Measurements from ENCODE around the gene RAE1. TPM values are rescaled to one million over a fixed set of nuclear protein-coding genes. Genes with fewer than 3 reads are reported as not detected.
A peak's percentile ranks its signal among the peaks of the same experiment; 100 is the strongest.

Gene RAE1
- total RNA-seq, 2 experiments from 2014 or later: 33.7 to 38.2 TPM

DNA sequence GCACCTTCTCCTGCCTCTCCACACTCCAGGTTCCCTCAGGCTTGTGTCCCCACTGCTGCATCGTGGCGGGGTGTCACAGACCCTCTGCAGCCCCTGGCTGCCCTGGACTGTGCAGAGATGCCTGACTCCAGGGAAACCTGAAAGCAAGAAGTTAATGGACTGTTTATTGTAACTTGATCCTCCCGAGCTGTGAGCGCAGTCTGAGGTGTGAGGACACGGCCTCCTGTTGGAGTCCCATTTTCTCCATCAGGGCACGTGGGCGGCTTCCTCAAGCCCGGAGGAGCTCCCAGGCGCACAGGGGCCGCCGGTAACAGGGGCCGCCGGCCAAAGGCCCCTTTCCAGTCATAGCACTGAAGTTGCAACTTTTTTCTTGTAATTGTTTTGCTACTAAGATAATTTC, 57.1 kb downstream of the RAE1 start:
- DNase-seq: no peak
- Mint-ChIP-seq H3K4me1 (ENCODE audit: low read depth) (peaks cover 10% of the 10 kb centered on the region), H3K4me3 (no peak overlapping the region), H3K27me3 (no peaks in the 10 kb centered on the region), H3K9me3 (no peaks in the 10 kb centered on the region), H3K27ac (no peak overlapping the region), H3K36me3 (peaks cover 23% of the 10 kb centered on the region)
- intact Hi-C loops (cut with micrococcal nuclease): no loop called here
- POLR2A ChIA-PET: no interaction called here
- CTCF ChIA-PET: no interaction called here

DNA sequence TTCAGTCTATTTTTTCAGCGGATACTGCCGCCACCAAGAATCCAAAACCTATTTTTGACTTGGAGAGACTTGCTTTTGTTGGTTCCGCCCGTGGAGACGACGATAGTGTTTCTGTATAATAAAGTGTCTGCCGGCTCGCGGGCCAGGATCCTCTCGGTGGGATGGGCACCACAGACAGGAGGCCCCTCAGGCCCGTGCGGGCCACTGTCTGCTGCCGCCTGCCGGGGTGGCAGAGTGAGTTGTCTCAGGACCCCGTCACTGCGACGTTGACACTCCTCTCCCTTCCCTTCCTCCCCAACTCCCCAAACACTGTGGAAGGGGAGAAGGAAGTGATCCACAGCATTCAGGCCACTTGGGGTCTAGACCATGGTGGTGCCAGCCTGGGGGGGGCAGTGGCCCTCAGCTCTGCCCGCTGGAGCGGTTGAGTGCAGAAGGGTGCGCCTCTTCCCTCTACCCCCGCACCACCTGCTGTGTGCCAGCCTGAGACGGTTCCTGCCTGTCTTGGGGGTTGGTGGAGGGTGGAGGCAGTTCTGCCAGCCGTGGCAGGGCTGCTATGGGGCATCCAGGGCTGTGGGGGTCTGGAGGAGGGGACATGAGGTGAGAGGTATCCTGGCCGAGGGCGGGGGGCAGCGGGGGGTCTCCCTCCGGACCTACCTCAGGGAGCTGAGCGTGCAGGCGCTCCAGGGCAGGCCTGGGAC, 57.6 kb downstream of the RAE1 start:
- H3K4me3 Mint-ChIP-seq: no peak overlapping the region
- CTCF ChIA-PET: interaction anchor here (0.6 kb wide), 1 partner anchor 74 kb away, joined by 3 read pairs; no protein-coding TSS in a partner anchor
- no peak overlapping the region for H3K27ac Mint-ChIP-seq
- POLR2A ChIA-PET: no interaction called here
- H3K9me3 Mint-ChIP-seq: no peaks in the 10 kb centered on the region
- intact Hi-C loops (cut with micrococcal nuclease): no loop called here
- H3K36me3 Mint-ChIP-seq: peaks cover 22% of the 10 kb centered on the region
- peaks cover 10% of the 10 kb centered on the region for H3K4me1 Mint-ChIP-seq (ENCODE audit: low read depth)
- no peaks in the 10 kb centered on the region for H3K27me3 Mint-ChIP-seq
- DNase-seq: no peak

GRCh38 chr20:57409316-57409671, 58.2 kb downstream of the RAE1 start:
- Mint-ChIP-seq H3K36me3 (peaks cover 19% of the 10 kb centered on the region), H3K9me3 (no peaks in the 10 kb centered on the region), H3K4me3 (no peak overlapping the region), H3K27me3 (no peaks in the 10 kb centered on the region), H3K4me1 (ENCODE audit: low read depth) (peaks cover 5% of the 10 kb centered on the region), H3K27ac (no peak overlapping the region)
- CTCF ChIA-PET: interaction anchor here (0.6 kb wide), 1 partner anchor 74 kb away, joined by 3 read pairs; no protein-coding TSS in a partner anchor
- no peak for DNase-seq
- intact Hi-C loops (cut with micrococcal nuclease): no loop called here
- POLR2A ChIA-PET: no interaction called here

GRCh38 chr20:57409672-57410397, 58.8 kb downstream of the RAE1 start:
- peaks cover 19% of the 10 kb centered on the region for H3K36me3 Mint-ChIP-seq
- H3K4me1 Mint-ChIP-seq (ENCODE audit: low read depth): peaks cover 5% of the 10 kb centered on the region
- intact Hi-C loops (cut with micrococcal nuclease): no loop called here
- DNase-seq: no peak
- H3K27me3 Mint-ChIP-seq: no peaks in the 10 kb centered on the region
- ChIA-PET POLR2A (no interaction called here), CTCF (no interaction called here)
- H3K9me3 Mint-ChIP-seq: no peaks in the 10 kb centered on the region
- H3K4me3 Mint-ChIP-seq: no peak overlapping the region
- H3K27ac Mint-ChIP-seq: no peak overlapping the region

- ChIA-PET POLR2A (no interaction called here), CTCF (no interaction called here)
- Mint-ChIP-seq H3K4me1 (ENCODE audit: low read depth) (peaks cover 5% of the 10 kb centered on the region), H3K36me3 (peaks cover 19% of the 10 kb centered on the region), H3K27ac (no peak overlapping the region), H3K27me3 (no peaks in the 10 kb centered on the region), H3K4me3 (no peak overlapping the region), H3K9me3 (no peaks in the 10 kb centered on the region)
- intact Hi-C loops (cut with micrococcal nuclease): no loop called here
- no peak for DNase-seq
These were observed 59.4 kb downstream of the RAE1 start for GRCh38 chr20:57410398-57410920.

- Mint-ChIP-seq H3K9me3 (no peaks in the 10 kb centered on the region), H3K36me3 (peaks cover 19% of the 10 kb centered on the region), H3K27me3 (no peaks in the 10 kb centered on the region), H3K4me1 (ENCODE audit: low read depth) (peaks cover 5% of the 10 kb centered on the region), H3K27ac (no peak overlapping the region), H3K4me3 (no peak overlapping the region)
- CTCF ChIA-PET: no interaction called here
- intact Hi-C loops (cut with micrococcal nuclease): no loop called here
- no peak for DNase-seq
- POLR2A ChIA-PET: no interaction called here
These were observed 59.9 kb downstream of the RAE1 start for GRCh38 chr20:57410924-57411323.

GRCh38 chr20:57411406-57412283, 60.6 kb downstream of the RAE1 start:
- Mint-ChIP-seq H3K36me3 (peaks cover 19% of the 10 kb centered on the region), H3K9me3 (no peaks in the 10 kb centered on the region), H3K27me3 (no peaks in the 10 kb centered on the region), H3K4me1 (ENCODE audit: low read depth) (peaks cover 5% of the 10 kb centered on the region), H3K27ac (no peak overlapping the region), H3K4me3 (no peak overlapping the region)
- no peak for DNase-seq
- POLR2A ChIA-PET: interaction anchor here (1.3 to 2.0 kb wide), 2 partner anchors 13 to 19 kb away, joined by 8 read pairs; no protein-coding TSS in a partner anchor
- intact Hi-C loops (cut with micrococcal nuclease): no loop called here
- CTCF ChIA-PET: interaction anchor here (1.3 to 1.6 kb wide), 2 partner anchors 16 to 30 kb away, joined by 4 to 5 read pairs; no protein-coding TSS in a partner anchor

- DNase-seq: peak; percentile 38
- intact Hi-C loops (cut with micrococcal nuclease): no loop called here
- Mint-ChIP-seq H3K27me3 (no peaks in the 10 kb centered on the region), H3K4me3 (no peak overlapping the region), H3K27ac (peak overlapping the region; percentile 30), H3K9me3 (no peaks in the 10 kb centered on the region), H3K36me3 (peaks cover 13% of the 10 kb centered on the region), H3K4me1 (ENCODE audit: low read depth) (peaks cover 5% of the 10 kb centered on the region)
- ChIA-PET CTCF (interaction anchor here (1.3 to 1.6 kb wide), 3 partner anchors 13 to 31 kb away, joined by 3 to 5 read pairs (median 4); no protein-coding TSS in a partner anchor), POLR2A (interaction anchor here (1.0 to 2.0 kb wide), 4 partner anchors 14 to 23 kb away, joined by 3 to 8 read pairs (median 6); partner anchors contain the start of gene RBM38)
These were observed 61.4 kb downstream of the RAE1 start for GRCh38 chr20:57412347-57413029.

- Mint-ChIP-seq H3K9me3 (no peaks in the 10 kb centered on the region), H3K4me1 (ENCODE audit: low read depth) (peaks cover 5% of the 10 kb centered on the region)
- DNase-seq: no peak
These were observed 62.9 kb downstream of the RAE1 start for GRCh38 chr20:57413986-57414385.

DNA sequence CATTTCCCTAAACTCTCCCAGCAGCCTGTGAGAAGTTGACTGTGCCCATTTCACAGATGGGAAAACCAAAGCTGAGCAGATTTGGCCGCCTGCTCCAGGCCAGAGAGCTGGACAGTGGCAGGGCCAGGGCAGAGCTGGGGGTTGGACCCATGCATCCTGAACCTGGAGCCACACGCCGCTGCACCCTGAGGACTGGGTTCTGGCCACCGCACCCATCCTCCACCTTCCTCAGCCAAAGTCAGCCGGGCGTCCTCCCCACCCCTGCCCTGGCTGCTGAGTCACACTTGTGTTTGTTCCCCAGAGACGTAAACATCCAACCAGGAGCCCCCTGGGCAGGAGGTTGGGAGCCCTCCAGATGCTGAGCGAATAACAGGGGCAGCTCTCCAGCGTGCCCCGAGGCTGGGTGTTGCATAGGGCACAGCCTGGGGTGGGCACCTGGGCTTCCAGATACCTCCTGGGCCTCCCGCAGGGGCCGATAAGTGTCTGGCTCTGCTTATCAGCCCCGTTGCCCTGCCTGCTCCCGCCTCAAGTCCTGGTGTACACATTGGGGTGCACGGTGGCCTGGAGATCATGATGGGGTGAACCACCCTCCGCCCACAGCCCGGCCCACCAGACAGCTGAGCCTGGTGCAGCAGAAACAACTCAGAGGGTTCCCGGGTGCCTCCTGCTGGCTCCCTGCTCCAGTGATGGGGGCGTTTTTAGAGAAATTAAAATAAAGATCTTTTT, 64.0 kb downstream of the RAE1 start:
- H3K4me3 Mint-ChIP-seq: no peak overlapping the region
- ChIA-PET POLR2A (no interaction called here), CTCF (interaction anchor here (0.8 kb wide), 1 partner anchor 15 kb away, joined by 3 read pairs; no protein-coding TSS in a partner anchor)
- H3K4me1 Mint-ChIP-seq (ENCODE audit: low read depth): peaks cover 5% of the 10 kb centered on the region
- H3K27me3 Mint-ChIP-seq: no peaks in the 10 kb centered on the region
- no peaks in the 10 kb centered on the region for H3K9me3 Mint-ChIP-seq
- no peak overlapping the region for H3K27ac Mint-ChIP-seq
- peaks cover under 1% of the 10 kb centered on the region for H3K36me3 Mint-ChIP-seq
- intact Hi-C loops (cut with micrococcal nuclease): no loop called here
- no peak for DNase-seq

More at GRCh38 chr20:57413986-57414385, 62.9 kb downstream of the RAE1 start:
- intact Hi-C loops (cut with micrococcal nuclease): no loop called here
- H3K4me3 Mint-ChIP-seq: no peak overlapping the region
- H3K27me3 Mint-ChIP-seq: no peaks in the 10 kb centered on the region
- peaks cover 4% of the 10 kb centered on the region for H3K36me3 Mint-ChIP-seq
- POLR2A ChIA-PET: no interaction called here
- CTCF ChIA-PET: interaction anchor here (1.0 to 1.4 kb wide), 2 partner anchors 11 to 32 kb away, joined by 3 read pairs; no protein-coding TSS in a partner anchor
- no peak overlapping the region for H3K27ac Mint-ChIP-seq

DNA sequence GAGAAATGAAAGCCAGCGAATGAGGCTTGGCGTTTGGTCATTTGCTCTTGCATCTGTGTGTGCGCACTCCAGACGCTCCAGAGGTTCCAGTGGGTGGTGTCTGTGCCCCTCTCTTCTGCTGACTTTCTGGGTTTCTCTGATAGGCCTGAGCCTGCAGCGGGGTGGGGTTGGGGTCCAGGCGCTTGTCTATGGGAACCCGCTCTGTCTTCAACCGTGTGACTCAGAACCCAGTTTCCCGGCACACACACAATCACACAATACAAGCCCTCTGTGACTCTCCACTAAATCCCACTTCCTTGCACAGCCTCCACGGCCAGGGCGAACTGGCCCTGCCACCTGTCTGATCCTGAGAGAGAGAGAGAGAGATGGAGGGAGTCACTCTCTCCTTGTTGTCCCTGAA, 64.7 kb downstream of the RAE1 start:
- Mint-ChIP-seq H3K4me1 (ENCODE audit: low read depth) (peaks cover 5% of the 10 kb centered on the region), H3K9me3 (no peaks in the 10 kb centered on the region), H3K27ac (no peak overlapping the region), H3K27me3 (no peaks in the 10 kb centered on the region), H3K36me3 (no peaks in the 10 kb centered on the region), H3K4me3 (no peak overlapping the region)
- intact Hi-C loops (cut with micrococcal nuclease): no loop called here
- DNase-seq: no peak
- POLR2A ChIA-PET: no interaction called here
- CTCF ChIA-PET: no interaction called here

Measured in activated CD4-positive, alpha-beta memory T cell treated with anti-CD3 and anti-CD28 coated beads for 36 hours (primary cell).